Measurements from ENCODE around the gene FLOT2.
"Not testable (repeated sequence)": the region's sequence is repeated elsewhere in the genome, so short reads cannot be mapped to it uniquely, and the experiment has no call there.

FLOT2 gene

GRCh38 chr17:28881533-28882056 is 15.9 kb downstream of the FLOT2 start:
- Histone ChIP-seq H3K4me3 (ENCODE audit: low read depth in 1 of 2, low read length in 2 of 2) (no peak overlapping the region), H3K4me1 (ENCODE audit: control insufficient read depth in 1 of 2, insufficient read depth in 2 of 2, low read length in 2 of 2) (no peaks in the 10 kb centered on the region), H3K36me3 (ENCODE audit: control insufficient read depth in 1 of 2, insufficient read depth in 2 of 2, low read length in 2 of 2) (peaks cover 56 to 76% of the 10 kb centered on the region in 2 donors), H3K9me3 (ENCODE audit: control insufficient read depth in 1 of 2, low read length in 2 of 2) (no peaks in the 10 kb centered on the region), H3K27ac (ENCODE audit: low read length) (no peak overlapping the region), H3K27me3 (ENCODE audit: low read depth, low read length) (no peaks in the 10 kb centered on the region)

- peaks cover 55 to 65% of the 10 kb centered on the region in 2 donors for H3K36me3 ChIP-seq (ENCODE audit: control insufficient read depth in 1 of 2, insufficient read depth in 2 of 2, low read length in 2 of 2)
- no peak overlapping the region for H3K4me3 ChIP-seq (ENCODE audit: low read depth in 1 of 2, low read length in 2 of 2)
- H3K4me1 ChIP-seq (ENCODE audit: control insufficient read depth in 1 of 2, insufficient read depth in 2 of 2, low read length in 2 of 2): no peaks in the 10 kb centered on the region
Measured at GRCh38 chr17:28880572-28880945, 17.0 kb downstream of the FLOT2 start.

GRCh38 chr17:28879886-28880571 is 17.5 kb downstream of the FLOT2 start:
- Histone ChIP-seq H3K4me1 (ENCODE audit: control insufficient read depth in 1 of 2, insufficient read depth in 2 of 2, low read length in 2 of 2) (no peaks in the 10 kb centered on the region), H3K36me3 (ENCODE audit: control insufficient read depth in 1 of 2, insufficient read depth in 2 of 2, low read length in 2 of 2) (peaks cover 49 to 60% of the 10 kb centered on the region in 2 donors), H3K4me3 (ENCODE audit: low read depth in 1 of 2, low read length in 2 of 2) (no peak overlapping the region), H3K27me3 (ENCODE audit: low read depth, low read length) (no peaks in the 10 kb centered on the region), H3K27ac (ENCODE audit: low read length) (no peak overlapping the region), H3K9me3 (ENCODE audit: control insufficient read depth in 1 of 2, low read length in 2 of 2) (no peaks in the 10 kb centered on the region)

More at GRCh38 chr17:28880572-28880945, 17.0 kb downstream of the FLOT2 start:
- Histone ChIP-seq H3K27ac (ENCODE audit: low read length) (no peak overlapping the region), H3K9me3 (ENCODE audit: control insufficient read depth in 1 of 2, low read length in 2 of 2) (no peaks in the 10 kb centered on the region), H3K27me3 (ENCODE audit: low read depth, low read length) (no peaks in the 10 kb centered on the region)

GRCh38 chr17:28878981-28879380 is 18.6 kb downstream of the FLOT2 start:
- Histone ChIP-seq H3K4me3 (ENCODE audit: low read depth in 1 of 2, low read length in 2 of 2) (no peak overlapping the region), H3K4me1 (ENCODE audit: control insufficient read depth in 1 of 2, insufficient read depth in 2 of 2, low read length in 2 of 2) (no peaks in the 10 kb centered on the region), H3K27me3 (ENCODE audit: low read depth, low read length) (no peaks in the 10 kb centered on the region), H3K36me3 (ENCODE audit: control insufficient read depth in 1 of 2, insufficient read depth in 2 of 2, low read length in 2 of 2) (peaks cover 45 to 50% of the 10 kb centered on the region in 2 donors), H3K9me3 (ENCODE audit: control insufficient read depth in 1 of 2, low read length in 2 of 2) (no peaks in the 10 kb centered on the region), H3K27ac (ENCODE audit: low read length) (no peak overlapping the region)

- Histone ChIP-seq H3K27ac (ENCODE audit: low read length) (no peak overlapping the region), H3K4me1 (ENCODE audit: control insufficient read depth in 1 of 2, insufficient read depth in 2 of 2, low read length in 2 of 2) (no peaks in the 10 kb centered on the region), H3K27me3 (ENCODE audit: low read depth, low read length) (no peaks in the 10 kb centered on the region), H3K9me3 (ENCODE audit: control insufficient read depth in 1 of 2, low read length in 2 of 2) (no peaks in the 10 kb centered on the region), H3K36me3 (ENCODE audit: control insufficient read depth in 1 of 2, insufficient read depth in 2 of 2, low read length in 2 of 2) (peaks cover 43 to 45% of the 10 kb centered on the region in 2 donors), H3K4me3 (ENCODE audit: low read depth in 1 of 2, low read length in 2 of 2) (no peak overlapping the region)
Measured at GRCh38 chr17:28878158-28878910, 19.2 kb downstream of the FLOT2 start.

- H3K27ac ChIP-seq (ENCODE audit: low read length); H3K9me3 ChIP-seq (ENCODE audit: control insufficient read depth in 1 of 2, low read length in 2 of 2); H3K27me3 ChIP-seq (ENCODE audit: low read depth, low read length); H3K4me1 ChIP-seq (ENCODE audit: control insufficient read depth in 1 of 2, insufficient read depth in 2 of 2, low read length in 2 of 2); H3K4me3 ChIP-seq (ENCODE audit: low read depth in 1 of 2, low read length in 2 of 2): not testable (repeated sequence)
- peaks cover 33 to 40% of the 10 kb centered on the region in 2 donors for H3K36me3 ChIP-seq (ENCODE audit: control insufficient read depth in 1 of 2, insufficient read depth in 2 of 2, low read length in 2 of 2)
Measured at GRCh38 chr17:28877150-28877711, 20.3 kb downstream of the FLOT2 start.

GRCh38 chr17:28875848-28876550 is 21.5 kb downstream of the FLOT2 start:
- H3K27ac ChIP-seq (ENCODE audit: low read length): no peak overlapping the region
- H3K9me3 ChIP-seq (ENCODE audit: control insufficient read depth in 1 of 2, low read length in 2 of 2): no peaks in the 10 kb centered on the region
- no peaks in the 10 kb centered on the region for H3K4me1 ChIP-seq (ENCODE audit: control insufficient read depth in 1 of 2, insufficient read depth in 2 of 2, low read length in 2 of 2)
- H3K4me3 ChIP-seq (ENCODE audit: low read depth in 1 of 2, low read length in 2 of 2): no peak overlapping the region
- peaks cover 21 to 28% of the 10 kb centered on the region in 2 donors for H3K36me3 ChIP-seq (ENCODE audit: control insufficient read depth in 1 of 2, insufficient read depth in 2 of 2, low read length in 2 of 2)
- no peaks in the 10 kb centered on the region for H3K27me3 ChIP-seq (ENCODE audit: low read depth, low read length)

GRCh38 chr17:28874750-28875149 is 22.8 kb downstream of the FLOT2 start:
- no peak overlapping the region for H3K27ac ChIP-seq (ENCODE audit: low read length)
- peaks cover 8 to 15% of the 10 kb centered on the region in 2 donors for H3K36me3 ChIP-seq (ENCODE audit: control insufficient read depth in 1 of 2, insufficient read depth in 2 of 2, low read length in 2 of 2)
- no peaks in the 10 kb centered on the region for H3K9me3 ChIP-seq (ENCODE audit: control insufficient read depth in 1 of 2, low read length in 2 of 2)
- H3K27me3 ChIP-seq (ENCODE audit: low read depth, low read length): no peaks in the 10 kb centered on the region
- no peak overlapping the region for H3K4me3 ChIP-seq (ENCODE audit: low read depth in 1 of 2, low read length in 2 of 2)
- H3K4me1 ChIP-seq (ENCODE audit: control insufficient read depth in 1 of 2, insufficient read depth in 2 of 2, low read length in 2 of 2): no peaks in the 10 kb centered on the region

- Histone ChIP-seq H3K27me3 (ENCODE audit: low read depth, low read length) (no peaks in the 10 kb centered on the region), H3K4me3 (ENCODE audit: low read depth in 1 of 2, low read length in 2 of 2) (no peak overlapping the region), H3K36me3 (ENCODE audit: control insufficient read depth in 1 of 2, insufficient read depth in 2 of 2, low read length in 2 of 2) (peaks cover 0 to 6% of the 10 kb centered on the region in 2 donors), H3K4me1 (ENCODE audit: control insufficient read depth in 1 of 2, insufficient read depth in 2 of 2, low read length in 2 of 2) (no peaks in the 10 kb centered on the region), H3K9me3 (ENCODE audit: control insufficient read depth in 1 of 2, low read length in 2 of 2) (no peaks in the 10 kb centered on the region), H3K27ac (ENCODE audit: low read length) (no peak overlapping the region)
Measured at GRCh38 chr17:28873839-28874238, 23.7 kb downstream of the FLOT2 start.

- Histone ChIP-seq H3K4me3 (ENCODE audit: low read depth in 1 of 2, low read length in 2 of 2) (no peak overlapping the region), H3K36me3 (ENCODE audit: control insufficient read depth in 1 of 2, insufficient read depth in 2 of 2, low read length in 2 of 2) (no peaks in the 10 kb centered on the region), H3K27me3 (ENCODE audit: low read depth, low read length) (no peaks in the 10 kb centered on the region), H3K4me1 (ENCODE audit: control insufficient read depth in 1 of 2, insufficient read depth in 2 of 2, low read length in 2 of 2) (no peaks in the 10 kb centered on the region), H3K9me3 (ENCODE audit: control insufficient read depth in 1 of 2, low read length in 2 of 2) (no peaks in the 10 kb centered on the region), H3K27ac (ENCODE audit: low read length) (no peak overlapping the region)
Measured at GRCh38 chr17:28871056-28871579, 26.4 kb downstream of the FLOT2 start.

- H3K27ac ChIP-seq (ENCODE audit: low read length): no peak overlapping the region
- no peaks in the 10 kb centered on the region for H3K9me3 ChIP-seq (ENCODE audit: control insufficient read depth in 1 of 2, low read length in 2 of 2)
- H3K4me1 ChIP-seq (ENCODE audit: control insufficient read depth in 1 of 2, insufficient read depth in 2 of 2, low read length in 2 of 2): no peaks in the 10 kb centered on the region
- no peak overlapping the region for H3K4me3 ChIP-seq (ENCODE audit: low read depth in 1 of 2, low read length in 2 of 2)
- no peaks in the 10 kb centered on the region for H3K36me3 ChIP-seq (ENCODE audit: control insufficient read depth in 1 of 2, insufficient read depth in 2 of 2, low read length in 2 of 2)
- H3K27me3 ChIP-seq (ENCODE audit: low read depth, low read length): no peaks in the 10 kb centered on the region
Measured at GRCh38 chr17:28867276-28867675, 30.3 kb downstream of the FLOT2 start.

Measured in muscle layer of duodenum (tissue), 2 donors.